Peyer's patch (tissue), 4 donors: ENCODE measurements around the gene ZNF724. TPM values are rescaled to one million over a fixed set of nuclear protein-coding genes. Genes with fewer than 3 reads are reported as not detected.
"Not testable (repeated sequence)": the region's sequence is repeated elsewhere in the genome, so short reads cannot be mapped to it uniquely, and the experiment has no call there.

Experiments
- DNase-seq, 3 donors: peaks; one replicate each; pipeline ENCODE4 v3.0.0-alpha.2; 2017 to 2019
- H3K27ac ChIP-seq, 4 donors: fragments of 200-600 bp; sonication (generic); one replicate each; pipeline ENCODE4 v1.5.1; 2016 to 2019
- H3K27me3 ChIP-seq, 2 donors: fragments of 200-600 bp; sonication (generic); one replicate each; pipeline ENCODE4 v1.5.1; 2019
- H3K36me3 ChIP-seq, 3 donors: fragments of 200-600 bp; sonication (generic); one replicate each; pipeline ENCODE4 v1.5.1; 2016 to 2019
- H3K4me1 ChIP-seq, 4 donors: fragments of 200-600 bp; sonication (generic); one replicate each; pipeline ENCODE4 v1.5.1; 2016 to 2019
- H3K4me3 ChIP-seq, 4 donors: fragments of 200-600 bp; sonication (generic); 1 replicate in 3 of 4; 2 replicates in 1 of 4; pipeline ENCODE4 v1.5.1; 2016 to 2019; ENCODE audit warnings: mild to moderate bottlenecking in 1 of 4
- H3K9me3 ChIP-seq, 4 donors: fragments of 200-600 bp; sonication (generic); one replicate each; pipeline ENCODE4 v1.5.1; 2016 to 2019; ENCODE audit warnings: mild to moderate bottlenecking in 1 of 4
- POLR2A ChIP-seq, 2 donors: fragments of 450-650 bp; IDR thresholded peaks; one replicate each; pipeline ENCODE4 v1.5.1; 2017; ENCODE audit warnings: antibody characterized with exemption in 2 of 2, mild to moderate bottlenecking in 2 of 2, moderate library complexity in 2 of 2
- total RNA-seq, 4 donors: library from RNA; depleted of rRNA; stranded (reverse); fragments of >200 nt; gene quantifications; one replicate each; pipeline ENCODE4 v1.1.0, GENCODE V29; 2016
- TF ChIP-seq, protein P1 (sequence below), 6 experiments: fragments of 450-650 bp in 4 of 6; fragments of 200-600 bp in 2 of 6; sonication (generic) in 1 of 6; IDR thresholded peaks; one replicate each; pipeline ENCODE4 v1.5.1; 2017 to 2019; ENCODE audit warnings: antibody characterized with exemption in 6 of 6, mild to moderate bottlenecking in 3 of 6, moderate library complexity in 1 of 6

Gene ZNF724
- total RNA-seq, 4 donors from 2014 or later: 0.85 to 19.8 (median 3.2) TPM

DNA sequence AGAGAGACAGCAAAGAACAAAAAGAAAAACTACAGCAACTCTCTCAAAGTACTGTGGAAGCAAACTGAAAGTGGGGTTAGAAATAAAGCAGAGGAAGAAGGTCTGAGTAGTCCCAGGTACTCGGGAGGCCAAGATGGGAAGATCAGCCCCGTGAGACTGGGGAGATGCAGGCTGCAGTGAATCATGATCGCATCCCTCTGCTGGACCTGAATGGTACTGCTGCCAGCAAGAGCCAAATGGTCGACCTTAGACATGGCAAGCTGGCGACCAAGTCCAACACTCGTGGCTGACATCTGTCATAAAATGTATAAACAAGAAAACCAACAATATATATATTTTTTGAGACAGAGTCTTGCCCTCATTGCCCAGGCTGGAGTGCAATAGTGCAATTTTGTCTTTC lies 33.7 kb upstream of the ZNF724 start:
- DNase-seq: peak; percentile 58 to 84 (median 61)
- TF ChIP-seq, protein P1, sequence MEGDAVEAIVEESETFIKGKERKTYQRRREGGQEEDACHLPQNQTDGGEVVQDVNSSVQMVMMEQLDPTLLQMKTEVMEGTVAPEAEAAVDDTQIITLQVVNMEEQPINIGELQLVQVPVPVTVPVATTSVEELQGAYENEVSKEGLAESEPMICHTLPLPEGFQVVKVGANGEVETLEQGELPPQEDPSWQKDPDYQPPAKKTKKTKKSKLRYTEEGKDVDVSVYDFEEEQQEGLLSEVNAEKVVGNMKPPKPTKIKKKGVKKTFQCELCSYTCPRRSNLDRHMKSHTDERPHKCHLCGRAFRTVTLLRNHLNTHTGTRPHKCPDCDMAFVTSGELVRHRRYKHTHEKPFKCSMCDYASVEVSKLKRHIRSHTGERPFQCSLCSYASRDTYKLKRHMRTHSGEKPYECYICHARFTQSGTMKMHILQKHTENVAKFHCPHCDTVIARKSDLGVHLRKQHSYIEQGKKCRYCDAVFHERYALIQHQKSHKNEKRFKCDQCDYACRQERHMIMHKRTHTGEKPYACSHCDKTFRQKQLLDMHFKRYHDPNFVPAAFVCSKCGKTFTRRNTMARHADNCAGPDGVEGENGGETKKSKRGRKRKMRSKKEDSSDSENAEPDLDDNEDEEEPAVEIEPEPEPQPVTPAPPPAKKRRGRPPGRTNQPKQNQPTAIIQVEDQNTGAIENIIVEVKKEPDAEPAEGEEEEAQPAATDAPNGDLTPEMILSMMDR (IDR thresholded peaks at IDR 0.05): peak; percentile 53 to 70 (median 65)
- no peak for TF ChIP-seq POLR2A (IDR thresholded peaks at IDR 0.05)
- Histone ChIP-seq H3K27me3 (no peaks in the 10 kb centered on the region), H3K36me3 (no peaks in the 10 kb centered on the region), H3K27ac (no peak overlapping the region), H3K9me3 (no peaks in the 10 kb centered on the region), H3K4me1 (no peaks in the 10 kb centered on the region), H3K4me3 (no peak overlapping the region)

DNA sequence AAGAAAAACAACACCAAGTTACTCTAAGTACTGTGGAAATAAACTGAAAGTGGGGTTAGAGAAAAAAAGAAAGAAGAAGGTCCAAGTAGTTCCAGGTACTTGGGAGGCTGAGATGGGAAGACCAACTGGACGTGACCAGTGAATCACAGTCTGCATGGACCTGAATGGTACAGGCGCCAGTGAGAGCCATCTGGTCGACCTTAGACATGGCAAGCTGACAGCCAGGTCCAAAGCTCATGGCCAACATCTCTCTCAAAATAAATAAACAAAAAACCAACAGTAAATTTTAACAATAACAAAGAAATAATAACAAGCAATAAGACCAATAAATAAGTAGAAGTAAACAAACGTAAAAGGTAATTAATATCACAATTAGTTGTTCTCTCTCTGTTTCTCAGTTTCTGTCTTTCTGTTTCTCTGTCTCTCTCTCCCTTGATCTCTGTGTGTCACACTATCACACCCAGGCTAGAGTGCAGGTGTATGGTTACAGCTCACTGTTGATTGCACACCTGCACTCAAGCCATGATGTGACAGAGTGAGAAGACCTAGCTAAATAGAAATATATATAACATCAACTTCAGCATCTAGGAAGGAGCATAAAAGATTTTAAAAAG lies 31.6 kb upstream of the ZNF724 start:
- Histone ChIP-seq H3K9me3 (no peaks in the 10 kb centered on the region), H3K36me3 (no peaks in the 10 kb centered on the region), H3K27me3 (no peaks in the 10 kb centered on the region), H3K4me1 (no peaks in the 10 kb centered on the region), H3K27ac (no peak overlapping the region), H3K4me3 (no peak overlapping the region)
- TF ChIP-seq POLR2A (IDR thresholded peaks at IDR 0.05): no peak
- TF ChIP-seq, protein P1 (IDR thresholded peaks at IDR 0.05): no peak
- no peak for DNase-seq

DNA sequence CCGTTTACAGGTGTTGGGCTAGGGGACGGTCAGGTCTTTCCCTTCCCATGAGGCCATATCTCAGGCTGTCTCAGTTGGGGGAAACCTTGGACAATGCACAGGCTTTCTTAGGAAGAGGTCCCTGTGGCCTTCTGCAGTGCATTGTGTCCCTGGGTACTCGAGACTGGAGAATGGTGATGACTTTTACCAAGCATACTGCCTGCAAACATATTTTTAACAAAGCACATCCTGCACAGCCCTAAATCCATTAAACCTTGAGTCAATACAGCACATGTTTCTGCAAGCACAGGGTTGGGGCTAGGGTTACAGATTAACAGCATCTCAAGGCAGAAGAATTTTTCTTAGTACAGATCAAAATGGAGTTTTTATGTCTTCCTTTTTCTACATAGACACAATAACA lies 27.9 kb upstream of the ZNF724 start:
- DNase-seq, H3K4me3 ChIP-seq, H3K4me1 ChIP-seq, H3K9me3 ChIP-seq, H3K36me3 ChIP-seq, H3K27ac ChIP-seq, H3K27me3 ChIP-seq: not testable (repeated sequence)

DNA sequence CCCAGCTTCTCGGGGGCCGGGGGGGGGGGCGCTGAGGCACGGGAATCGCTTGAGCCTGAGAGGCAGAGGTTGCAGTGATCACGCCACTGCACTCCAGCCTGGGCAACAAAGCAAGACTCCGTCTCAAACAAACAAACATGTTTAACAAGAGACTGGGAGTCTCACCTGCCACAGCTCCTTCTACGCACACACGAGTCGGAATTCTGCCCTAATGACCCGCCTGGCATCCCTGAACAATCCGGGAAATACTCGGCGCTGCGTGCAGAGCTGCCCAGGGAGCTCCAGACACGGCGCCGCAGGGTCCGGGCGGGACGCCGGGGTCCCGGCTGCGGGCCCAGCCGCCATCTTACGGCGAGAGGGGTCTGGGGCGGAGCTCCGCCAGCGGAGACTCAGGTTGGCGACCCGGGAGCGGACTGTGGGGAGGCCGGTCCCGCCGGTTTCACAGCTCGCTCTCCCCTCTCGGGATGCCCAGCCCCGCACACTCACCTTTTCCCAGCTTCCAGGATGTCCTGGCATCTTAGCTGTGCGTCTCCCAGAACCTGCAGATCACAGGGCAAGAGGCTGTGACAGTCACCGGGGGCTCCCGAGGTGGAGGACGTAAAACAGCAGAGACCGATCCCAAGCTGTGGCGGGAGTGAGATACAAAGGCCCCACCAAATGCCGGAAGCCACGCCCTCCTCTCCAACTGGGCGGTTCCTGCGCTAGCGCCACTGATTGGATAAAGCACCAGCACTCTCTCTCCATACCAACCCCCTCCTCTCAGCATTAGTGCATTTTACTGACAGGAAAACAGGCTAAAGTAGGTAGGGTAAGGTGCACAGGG lies 23.6 kb upstream of the ZNF724 start:
- peak overlapping the region; percentile 69 to 92 (median 84) for H3K4me3 ChIP-seq
- H3K36me3 ChIP-seq: peaks cover 0 to 11% (median 0%) of the 10 kb centered on the region in 3 donors
- peak; percentile 94 to 98 (median 97) for DNase-seq
- no peaks in the 10 kb centered on the region for H3K4me1 ChIP-seq
- peak overlapping the region; percentile 80 to 92 (median 88) for H3K27ac ChIP-seq
- TF ChIP-seq, protein P1 (IDR thresholded peaks at IDR 0.05): no peak
- TF ChIP-seq POLR2A (IDR thresholded peaks at IDR 0.05): peak; percentile 64 to 80
- H3K9me3 ChIP-seq: no peaks in the 10 kb centered on the region
- no peaks in the 10 kb centered on the region for H3K27me3 ChIP-seq

DNA sequence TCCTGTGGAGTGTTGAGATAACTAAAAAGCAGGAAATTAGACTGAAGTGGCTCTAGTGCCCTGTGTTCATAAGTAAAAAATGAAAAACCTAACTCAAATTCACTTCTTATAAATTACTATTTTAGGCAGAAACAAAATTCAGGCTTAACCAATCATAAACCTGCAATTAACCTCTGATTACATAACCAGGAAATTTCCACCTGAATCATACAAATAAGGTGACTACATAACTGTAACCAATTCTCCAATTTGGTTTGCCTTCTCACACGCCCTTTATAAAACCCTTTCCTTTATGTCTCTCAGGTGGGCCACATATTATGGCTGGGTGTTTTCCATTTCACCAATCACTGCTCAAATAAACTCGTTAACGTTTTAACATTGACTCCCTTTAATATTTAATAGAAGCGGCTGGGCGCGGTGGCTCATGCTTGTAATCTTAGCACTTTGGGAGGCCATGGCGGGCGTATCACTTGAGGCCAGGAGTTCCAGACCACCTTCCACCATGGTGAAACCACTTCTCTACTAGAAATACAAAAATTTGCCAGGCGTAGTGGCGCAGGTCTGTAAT lies 22.9 kb upstream of the ZNF724 start:
- peak overlapping the region; percentile 69 to 92 (median 84) for H3K4me3 ChIP-seq
- no peak for TF ChIP-seq POLR2A (IDR thresholded peaks at IDR 0.05)
- TF ChIP-seq, protein P1 (IDR thresholded peaks at IDR 0.05): no peak
- H3K9me3 ChIP-seq: no peaks in the 10 kb centered on the region
- H3K36me3 ChIP-seq: peaks cover 0 to 18% (median 0%) of the 10 kb centered on the region in 3 donors
- H3K4me1 ChIP-seq: no peaks in the 10 kb centered on the region
- peak in 2 of 3 donors; percentile 23 to 49 for DNase-seq
- H3K27ac ChIP-seq: peak overlapping the region; percentile 80 to 92 (median 88)
- no peaks in the 10 kb centered on the region for H3K27me3 ChIP-seq
